ENCODE measurements around the gene ZRANB3. TPM values are rescaled to one million over a fixed set of nuclear protein-coding genes. Genes with fewer than 3 reads are reported as not detected.

ZRANB3 gene
- total RNA-seq, 1 experiment from 2014 or later: 14.5 TPM

- intact Hi-C loops (cut with micrococcal nuclease; ENCODE audit: unreplicated experiment): no loop called here
- DNase-seq: no peak
Measured at GRCh38 chr2:135150725-135151124, 380.3 kb downstream of the ZRANB3 start.

GRCh38 chr2:135149251-135149650 lies 381.8 kb downstream of the ZRANB3 start:
- no peak for TF ChIP-seq CTCF (IDR thresholded peaks at IDR 0.05; ENCODE audit: unreplicated experiment)
- peaks cover 16% of the 10 kb centered on the region for H3K36me3 Mint-ChIP-seq (ENCODE audit: insufficient read depth, unreplicated experiment)
- CTCF ChIA-PET: no interaction called here
- no TSS peak for BruUV-seq (replicated peaks)
- intact Hi-C loops (cut with micrococcal nuclease; ENCODE audit: unreplicated experiment): no loop called here
- peaks cover under 1% of the 10 kb centered on the region for H3K9me3 Mint-ChIP-seq (ENCODE audit: low read depth, unreplicated experiment)
- no peak overlapping the region for H3K27ac Mint-ChIP-seq (ENCODE audit: unreplicated experiment)
- no peaks in the 10 kb centered on the region for H3K27me3 Mint-ChIP-seq (ENCODE audit: unreplicated experiment)
- DNase-seq: no peak
- H3K4me3 Mint-ChIP-seq (ENCODE audit: low read depth, unreplicated experiment): no peak overlapping the region
- peaks cover 4% of the 10 kb centered on the region for H3K4me1 Mint-ChIP-seq (ENCODE audit: low read depth, unreplicated experiment)

More at GRCh38 chr2:135150725-135151124, 380.3 kb downstream of the ZRANB3 start:
- H3K27me3 Mint-ChIP-seq (ENCODE audit: unreplicated experiment): no peaks in the 10 kb centered on the region
- CTCF ChIA-PET: interaction anchor here (0.6 kb wide), 1 partner anchor 627 kb away, joined by 4 read pairs; no protein-coding TSS in a partner anchor
- peak overlapping the region; percentile 16 for H3K27ac Mint-ChIP-seq (ENCODE audit: unreplicated experiment)
- H3K36me3 Mint-ChIP-seq (ENCODE audit: insufficient read depth, unreplicated experiment): peaks cover 28% of the 10 kb centered on the region
- no peaks in the 10 kb centered on the region for H3K4me1 Mint-ChIP-seq (ENCODE audit: low read depth, unreplicated experiment)
- no peaks in the 10 kb centered on the region for H3K9me3 Mint-ChIP-seq (ENCODE audit: low read depth, unreplicated experiment)
- BruUV-seq (replicated peaks): no TSS peak
- no peak for TF ChIP-seq CTCF (IDR thresholded peaks at IDR 0.05; ENCODE audit: unreplicated experiment)
- H3K4me3 Mint-ChIP-seq (ENCODE audit: low read depth, unreplicated experiment): no peak overlapping the region

GRCh38 chr2:135144343-135144742 lies 386.7 kb downstream of the ZRANB3 start:
- H3K4me3 Mint-ChIP-seq (ENCODE audit: low read depth, unreplicated experiment): no peak overlapping the region
- no peak for TF ChIP-seq CTCF (IDR thresholded peaks at IDR 0.05; ENCODE audit: unreplicated experiment)
- H3K27ac Mint-ChIP-seq (ENCODE audit: unreplicated experiment): peak overlapping the region; percentile 71
- peaks cover 8% of the 10 kb centered on the region for H3K36me3 Mint-ChIP-seq (ENCODE audit: insufficient read depth, unreplicated experiment)
- intact Hi-C loops (cut with micrococcal nuclease; ENCODE audit: unreplicated experiment): no loop called here
- CTCF ChIA-PET: no interaction called here
- peaks cover 10% of the 10 kb centered on the region for H3K9me3 Mint-ChIP-seq (ENCODE audit: low read depth, unreplicated experiment)
- H3K4me1 Mint-ChIP-seq (ENCODE audit: low read depth, unreplicated experiment): peaks cover 8% of the 10 kb centered on the region
- DNase-seq: no peak
- H3K27me3 Mint-ChIP-seq (ENCODE audit: unreplicated experiment): no peaks in the 10 kb centered on the region
- BruUV-seq (replicated peaks): no TSS peak

GRCh38 chr2:135142323-135142722 lies 388.7 kb downstream of the ZRANB3 start:
- Mint-ChIP-seq H3K4me3 (ENCODE audit: low read depth, unreplicated experiment) (no peak overlapping the region), H3K36me3 (ENCODE audit: insufficient read depth, unreplicated experiment) (peaks cover 8% of the 10 kb centered on the region), H3K4me1 (ENCODE audit: low read depth, unreplicated experiment) (peaks cover 8% of the 10 kb centered on the region), H3K27me3 (ENCODE audit: unreplicated experiment) (no peaks in the 10 kb centered on the region), H3K27ac (ENCODE audit: unreplicated experiment) (no peak overlapping the region), H3K9me3 (ENCODE audit: low read depth, unreplicated experiment) (peaks cover 10% of the 10 kb centered on the region)
- BruUV-seq (replicated peaks): no TSS peak
- CTCF ChIA-PET: no interaction called here
- TF ChIP-seq CTCF (IDR thresholded peaks at IDR 0.05; ENCODE audit: unreplicated experiment): no peak
- intact Hi-C loops (cut with micrococcal nuclease; ENCODE audit: unreplicated experiment): no loop called here
- no peak for DNase-seq

Measured in Calu3 (cell line).